Smooth muscle cell (in vitro differentiated cells): ENCODE measurements around the gene NCOA4. TPM values are rescaled to one million over a fixed set of nuclear protein-coding genes. Genes with fewer than 3 reads are reported as not detected.

ENCODE experiments used
- DNase-seq: peaks from one replicate; lab custom pipeline; 2025; ENCODE audit not compliant: unreplicated experiment; lab: John Stamatoyannopoulos, UW
- H2AFZ ChIP-seq: fragments of 200-600 bp; sonication (generic); 2 replicates; pipeline ENCODE4 v1.6.0; 2016; ENCODE audit warnings: antibody characterized with exemption, low read depth, mild to moderate bottlenecking
- H3F3A ChIP-seq: fragments of 200-600 bp; sonication (generic); 2 replicates; pipeline ENCODE4 v1.6.0; 2017; ENCODE audit warnings: antibody characterized with exemption, low read depth
- H3K27ac ChIP-seq: fragments of 200-600 bp; sonication (generic); 2 replicates; pipeline ENCODE4 v1.5.1; 2016; ENCODE audit warnings: low read depth, mild to moderate bottlenecking
- H3K27me3 ChIP-seq: fragments of 200-600 bp; sonication (generic); 2 replicates; pipeline ENCODE4 v1.6.1; 2016; ENCODE audit warnings: low read depth, mild to moderate bottlenecking
- H3K36me3 ChIP-seq: fragments of 200-600 bp; sonication (generic); 2 replicates; pipeline ENCODE4 v1.5.1; 2016; ENCODE audit warnings: low read depth
- H3K4me1 ChIP-seq: fragments of 200-600 bp; sonication (generic); 2 replicates; pipeline ENCODE4 v1.5.1; 2016; ENCODE audit warnings: low read depth
- H3K4me2 ChIP-seq: fragments of 200-600 bp; sonication (generic); 2 replicates; pipeline ENCODE4 v1.6.0; 2016; ENCODE audit warnings: mild to moderate bottlenecking
- H3K4me3 ChIP-seq: fragments of 200-600 bp; sonication (generic); 2 replicates; pipeline ENCODE4 v1.5.1; 2016; ENCODE audit warnings: mild to moderate bottlenecking
- H3K79me2 ChIP-seq: fragments of 200-600 bp; sonication (generic); 2 replicates; pipeline ENCODE4 v1.6.0; 2016; ENCODE audit warnings: low read depth, mild to moderate bottlenecking
- H3K9ac ChIP-seq: fragments of 200-600 bp; sonication (generic); 2 replicates; pipeline ENCODE4 v1.6.0; 2016; ENCODE audit warnings: low read depth
- H3K9me3 ChIP-seq: fragments of 200-600 bp; sonication (generic); replicated peaks from 2 replicates; pipeline ENCODE4 v1.5.1; 2016; ENCODE audit warnings: low read depth
- H4K20me1 ChIP-seq: fragments of 200-600 bp; sonication (generic); 2 replicates; pipeline ENCODE4 v1.6.0; 2016; ENCODE audit warnings: low read depth
- CTCF ChIP-seq: fragments of 200-600 bp; sonication (generic); IDR thresholded peaks from 2 replicates; pipeline ENCODE4 v1.5.1; 2017; ENCODE audit warnings: borderline replicate concordance, mild to moderate bottlenecking, antibody characterized with exemption; ENCODE audit not compliant: insufficient read depth, poor library complexity, severe bottlenecking
- WGBS: methylation state at CpG from one replicate; pipeline ENCODE4 v1.1.7; 2016; ENCODE audit warnings: low lambda C conversion rate; 5-methylcytosine and 5-hydroxymethylcytosine counted together
- polyA plus RNA-seq: library from polyadenylated mRNA; unstranded; fragments of >200 nt; fragmentation: Nextera tagmentation; extraction: Ambion mirVana; gene quantifications from 2 replicates; pipeline ENCODE4 v1.2.1, GENCODE V29; 2016
- total RNA-seq: library from RNA; depleted of rRNA; stranded (reverse); fragments of >200 nt; gene quantifications from 2 replicates; pipeline ENCODE4 v1.2.3, GENCODE V29; 2014

NCOA4 gene
- 147 and 158 TPM in 2 replicates for total RNA-seq
- 61.3 and 66.3 TPM in 2 replicates for polyA plus RNA-seq

DNA sequence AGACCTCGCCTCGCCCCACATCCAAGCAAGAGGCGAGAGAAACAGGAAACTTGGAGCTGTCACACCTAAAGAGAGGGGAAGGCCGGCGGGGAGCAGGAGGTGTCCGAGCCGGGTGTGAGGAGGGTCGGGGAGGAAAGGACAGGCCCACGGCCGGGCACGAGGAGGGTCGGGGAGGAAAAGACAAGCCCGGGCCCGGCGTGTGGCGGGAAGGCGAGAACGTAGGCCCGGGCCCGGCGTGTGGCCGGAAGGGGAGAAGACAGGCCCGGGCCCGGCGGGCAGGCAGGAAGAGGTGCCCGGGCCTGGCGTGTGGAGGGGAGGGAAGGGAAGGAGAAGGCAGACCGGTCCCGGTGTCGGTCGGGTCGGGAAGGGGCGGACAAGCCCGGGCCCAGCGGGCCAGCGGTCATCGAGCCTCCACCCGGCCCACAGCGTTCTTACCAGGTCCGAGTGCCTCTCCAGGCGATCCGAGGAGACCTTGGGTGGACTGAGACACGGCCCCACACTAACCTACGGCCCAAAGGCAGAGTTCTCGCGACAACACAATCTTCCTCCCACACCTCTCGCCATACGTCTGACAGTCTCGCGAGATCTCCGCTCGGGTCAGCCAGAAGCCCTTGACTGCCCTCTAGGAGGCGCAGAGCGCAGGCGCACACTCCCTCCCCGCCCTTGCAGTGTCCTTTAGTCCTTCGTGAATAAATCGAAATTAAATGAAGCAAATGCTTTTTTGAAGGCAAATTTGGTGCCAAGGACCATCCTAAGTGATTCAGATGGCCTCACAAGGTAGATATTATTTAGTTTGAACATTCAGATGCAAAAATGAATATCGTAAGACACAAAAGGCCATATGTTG, at the start of gene NCOA4:
Gene NCOA4 (minus strand): TSS at position 533 of the 847 bp plus-strand sequence. CDS start 13,943 bp downstream, outside the sequence.
- Histone ChIP-seq H3K79me2 (peaks cover 49% of the 10 kb centered on the region), H3K9me3 (no peaks in the 10 kb centered on the region), H4K20me1 (peaks cover 44% of the 10 kb centered on the region), H3K4me2 (peak within 1 kb of the TSS; percentile 90), H3K36me3 (no peaks in the 10 kb centered on the region), H3K27me3 (no peaks in the 10 kb centered on the region), H3K27ac (peak within 1 kb of the TSS; percentile 94), H3K4me1 (peaks cover 13% of the 10 kb centered on the region), H3K9ac (peak within 1 kb of the TSS; percentile 97), H3K4me3 (peak within 1 kb of the TSS; percentile 85), H3F3A (peaks cover 5% of the 10 kb centered on the region), H2AFZ (peak within 1 kb of the TSS; percentile 96)
- peak; percentile 59 for TF ChIP-seq CTCF
- 1% methylated on average over 38 of the region's 59 CpGs for WGBS
- peak; percentile 82 for DNase-seq

- no peak for DNase-seq
These were observed 49.6 kb upstream of the NCOA4 start for GRCh38 chr10:46079831-46080585.

DNA sequence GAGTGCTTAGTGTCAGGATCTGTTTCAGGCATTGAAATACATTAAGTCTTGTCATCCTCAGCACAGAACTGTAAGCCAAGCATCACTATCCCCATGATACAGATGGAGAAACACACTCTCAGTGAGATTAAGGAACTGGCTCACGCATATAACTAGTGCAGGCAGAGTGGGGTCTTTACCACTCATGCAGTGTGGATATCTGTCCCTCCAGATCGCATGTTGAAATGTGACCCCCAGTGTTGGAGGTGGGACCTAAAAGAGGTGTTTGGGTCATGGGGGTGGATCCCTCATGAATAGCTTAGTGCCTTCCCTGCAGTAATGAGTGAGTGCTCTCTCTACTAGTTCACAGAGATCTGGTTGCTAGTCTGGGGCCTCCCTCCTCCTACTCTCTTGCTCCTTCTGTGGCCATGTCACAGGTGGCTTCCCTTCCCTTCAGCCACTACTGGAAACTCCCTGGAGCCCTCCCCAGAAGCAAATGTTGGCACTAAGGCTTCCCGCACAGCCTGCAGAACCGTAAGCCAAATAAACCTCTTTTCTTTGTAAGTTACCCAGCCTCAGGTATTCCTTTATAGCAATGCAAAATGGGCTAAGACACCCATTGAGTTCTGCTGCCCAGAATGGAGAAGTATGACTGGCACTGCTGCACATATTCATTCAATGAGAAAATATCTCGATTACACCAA, 47.4 kb upstream of the NCOA4 start:
- Histone ChIP-seq H3K4me3 (no peak overlapping the region), H3F3A (no peaks in the 10 kb centered on the region), H3K36me3 (no peaks in the 10 kb centered on the region), H3K27me3 (no peaks in the 10 kb centered on the region), H3K27ac (peak overlapping the region; percentile 42), H3K9ac (no peak overlapping the region), H3K79me2 (no peaks in the 10 kb centered on the region), H3K9me3 (no peaks in the 10 kb centered on the region), H3K4me1 (no peaks in the 10 kb centered on the region), H2AFZ (peak overlapping the region; percentile 59), H4K20me1 (no peaks in the 10 kb centered on the region), H3K4me2 (peak overlapping the region; percentile 62)
- no peak for DNase-seq
- no peak for TF ChIP-seq CTCF
- 79% methylated on average over 5 of the region's 5 CpGs for WGBS

More at GRCh38 chr10:46079831-46080585, 49.6 kb upstream of the NCOA4 start:
- Histone ChIP-seq H3K4me3 (no peak overlapping the region), H3K4me1 (no peaks in the 10 kb centered on the region), H4K20me1 (no peaks in the 10 kb centered on the region), H3K27me3 (no peaks in the 10 kb centered on the region), H3K9me3 (no peaks in the 10 kb centered on the region), H3K9ac (no peak overlapping the region), H3K79me2 (no peaks in the 10 kb centered on the region), H3K27ac (no peak overlapping the region), H3F3A (no peaks in the 10 kb centered on the region), H3K4me2 (no peak overlapping the region), H2AFZ (no peak overlapping the region), H3K36me3 (no peaks in the 10 kb centered on the region)
- TF ChIP-seq CTCF: no peak
- 76% methylated on average over 4 of the region's 4 CpGs for WGBS
